GM03348 (cell line): Measurements from ENCODE around the gene CD300LD.
"Not testable (repeated sequence)": the region's sequence is repeated elsewhere in the genome, so short reads cannot be mapped to it uniquely, and the experiment has no call there.

Experiments
- DNase-seq: peaks from one replicate; pipeline ENCODE4 v3.0.0; 2012; ENCODE audit warnings: low spot score

CD300LD gene

DNA sequence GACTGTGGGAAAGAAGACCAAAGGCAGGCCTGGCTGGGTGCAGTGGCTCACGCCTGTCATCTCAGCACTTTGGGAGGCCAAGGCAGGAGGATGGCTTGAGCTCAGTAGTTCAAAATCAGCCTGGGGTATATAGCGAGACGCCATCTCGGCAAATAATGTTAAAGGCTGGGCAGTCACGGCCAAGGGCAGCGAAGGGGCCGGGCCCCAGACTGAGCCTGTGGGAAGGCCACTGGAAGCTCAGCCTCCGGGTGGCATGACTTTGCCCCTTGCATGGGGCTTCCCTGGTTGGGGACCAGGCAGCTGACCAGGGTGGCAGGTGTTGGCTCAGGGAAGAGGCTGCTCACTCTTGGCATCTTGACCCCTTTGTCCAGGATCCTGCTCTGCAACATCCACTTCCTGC lies 14.0 kb upstream of the CD300LD start:
- no peak for DNase-seq

DNA sequence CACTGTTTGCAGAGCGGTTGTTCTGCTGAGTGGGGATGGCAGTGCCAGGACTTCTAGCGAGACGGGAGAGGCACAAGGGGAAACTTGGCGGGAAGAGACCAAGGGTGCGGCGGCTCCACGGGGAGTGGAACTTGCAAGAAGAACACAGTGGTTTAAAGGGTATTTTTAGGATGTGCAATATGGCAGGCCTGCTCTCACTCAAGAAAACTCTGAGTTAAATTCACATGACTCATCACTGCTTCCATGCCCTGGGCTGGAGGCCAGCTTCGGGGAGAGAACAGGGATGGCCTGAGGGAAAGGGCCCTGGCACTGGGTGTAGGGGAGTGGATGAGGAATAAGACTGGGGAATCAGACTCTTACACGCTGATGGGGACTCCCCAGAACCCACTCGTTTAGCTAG lies 13.3 kb upstream of the CD300LD start:
- DNase-seq, result peak; percentile 74

DNA sequence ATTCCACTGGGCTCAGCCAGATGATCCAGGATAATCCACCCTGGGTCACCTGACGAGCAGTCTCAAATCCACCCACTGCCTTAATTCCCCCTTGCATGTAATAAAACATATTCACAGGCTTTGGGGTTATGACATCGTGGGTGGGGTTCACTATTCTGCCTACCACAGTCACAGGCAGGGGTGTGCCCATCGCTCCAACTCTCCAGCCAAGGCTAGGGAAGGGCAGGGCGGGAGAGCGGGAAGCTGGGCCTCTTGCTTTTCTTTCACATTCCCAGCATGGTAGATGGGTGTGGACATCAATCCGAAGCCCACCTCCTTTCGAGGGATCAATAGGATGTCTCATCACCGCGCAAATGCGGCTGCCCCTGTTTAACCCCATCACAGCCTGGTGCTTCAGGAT lies 12.7 kb upstream of the CD300LD start:
- no peak for DNase-seq

DNA sequence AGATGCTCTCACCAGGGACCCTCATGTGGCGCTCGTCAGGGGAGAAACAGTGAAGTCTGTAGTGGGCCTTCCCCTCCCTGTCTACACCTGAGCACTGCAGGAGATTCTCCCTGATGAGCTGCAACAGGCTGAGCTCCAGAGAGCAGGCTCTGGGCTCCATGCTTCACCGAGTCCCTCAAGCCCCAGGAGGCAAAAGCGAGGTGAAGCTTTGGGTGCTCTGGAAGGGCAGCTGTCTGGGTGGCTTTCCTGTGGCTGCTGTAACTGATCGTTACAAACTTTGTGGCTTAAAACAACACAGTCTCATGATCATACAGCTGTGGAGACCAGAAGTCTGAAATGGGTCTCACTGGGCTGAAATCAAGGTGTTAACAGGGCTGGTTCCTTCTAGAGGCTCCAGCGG lies 12.1 kb upstream of the CD300LD start:
- no peak for DNase-seq

DNA sequence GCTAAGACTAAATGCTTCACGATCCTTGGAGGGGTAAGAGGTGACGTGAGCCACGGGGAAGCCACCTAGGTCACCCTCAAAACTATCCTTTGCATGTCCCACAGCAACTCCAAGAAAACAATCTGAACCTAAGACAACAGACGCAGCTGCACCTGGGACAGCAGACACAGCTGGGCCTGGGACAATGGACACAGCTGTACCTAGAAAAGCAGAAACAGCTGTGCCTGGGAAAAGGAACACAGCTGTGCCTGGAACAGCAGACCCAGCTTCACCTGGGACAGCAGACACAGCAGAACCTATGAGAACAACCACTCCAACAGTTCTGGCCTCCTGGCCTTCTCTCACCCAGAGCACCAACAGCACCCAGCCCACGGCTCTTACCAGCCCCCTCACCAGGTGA lies 11.7 kb upstream of the CD300LD start:
- no peak for DNase-seq

DNA sequence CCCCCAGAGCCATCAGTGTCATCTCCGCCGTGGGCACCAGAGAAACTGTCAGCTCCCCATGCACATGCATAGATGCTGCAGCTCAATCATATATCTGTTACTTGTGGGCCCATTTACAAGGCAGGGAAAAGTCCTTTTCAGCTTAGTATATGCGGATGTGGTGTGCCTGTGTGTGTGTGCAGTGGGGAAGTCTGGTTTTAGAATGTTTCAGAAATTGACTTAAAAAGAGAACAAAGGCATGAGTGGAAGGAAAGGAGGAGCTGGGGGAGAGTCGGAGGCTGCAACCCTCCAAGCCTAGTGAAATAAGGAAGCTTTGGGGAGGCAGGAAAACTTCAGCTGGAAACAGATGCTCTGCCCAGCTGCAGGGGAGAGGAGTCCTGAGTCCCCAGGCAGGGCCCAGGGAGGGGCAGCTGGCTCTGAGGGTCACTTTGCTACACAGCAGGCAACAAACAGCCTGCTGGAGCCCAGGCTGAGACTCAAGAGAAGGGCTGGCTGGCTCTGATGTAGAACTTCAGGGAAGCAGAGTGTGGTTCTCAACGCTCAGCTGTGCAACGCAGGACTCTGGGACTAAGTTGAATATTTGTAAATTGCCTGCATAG lies 11.1 kb upstream of the CD300LD start:
- no peak for DNase-seq

DNA sequence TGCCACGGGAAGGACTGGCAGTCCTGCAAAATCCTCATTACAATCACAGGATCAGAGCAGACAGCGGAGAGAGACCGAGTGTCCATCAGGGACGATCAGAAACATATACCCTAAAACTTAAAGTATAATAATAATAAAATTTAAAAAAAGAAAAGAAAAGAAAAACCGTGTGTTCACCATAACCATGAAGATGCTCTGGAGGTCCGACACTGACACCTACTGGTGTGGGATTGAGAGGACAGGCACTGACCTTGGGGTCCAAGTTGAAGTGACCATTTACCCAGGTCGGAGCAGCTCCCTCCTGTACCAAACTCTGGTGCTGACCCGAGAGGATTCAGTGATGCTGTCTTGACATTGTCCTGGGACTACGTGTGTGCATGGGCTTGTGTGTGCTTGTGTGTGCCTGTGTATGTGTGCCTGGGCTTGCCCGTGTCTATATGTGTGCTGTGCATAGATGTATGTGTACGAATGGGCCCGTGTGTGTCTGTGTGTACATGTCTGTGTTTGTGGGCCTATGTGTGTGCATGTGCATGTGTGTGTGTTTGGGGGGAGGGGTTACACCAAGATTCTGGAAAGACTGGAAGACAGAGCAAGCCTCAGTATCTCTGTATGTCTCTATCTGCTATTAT lies 10.0 kb upstream of the CD300LD start:
- peak; percentile 54 for DNase-seq

DNA sequence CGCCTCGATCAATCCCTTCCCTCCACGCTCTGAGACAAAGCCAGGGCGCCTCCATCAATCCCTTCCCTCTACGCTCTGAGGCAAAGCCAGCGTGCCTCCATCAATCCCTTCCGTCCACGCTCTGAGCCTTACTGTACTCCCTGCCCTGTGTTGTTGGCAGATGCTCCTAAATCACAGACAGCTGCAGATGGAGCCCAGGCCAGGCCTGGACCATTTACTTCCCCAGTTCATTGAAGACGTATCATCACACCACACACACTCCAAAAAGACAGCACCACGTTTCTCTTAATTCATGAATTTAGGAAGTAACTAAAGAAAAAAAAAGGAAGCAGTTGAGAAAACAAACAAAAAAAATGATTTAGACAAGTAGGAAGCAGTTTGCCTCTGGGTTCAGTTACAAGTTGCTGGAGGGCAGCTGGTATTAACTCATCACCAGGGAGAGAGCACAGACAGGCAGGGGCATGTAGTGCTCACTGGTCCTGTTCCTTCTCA lies 7.4 kb upstream of the CD300LD start:
- no peak for DNase-seq

DNA sequence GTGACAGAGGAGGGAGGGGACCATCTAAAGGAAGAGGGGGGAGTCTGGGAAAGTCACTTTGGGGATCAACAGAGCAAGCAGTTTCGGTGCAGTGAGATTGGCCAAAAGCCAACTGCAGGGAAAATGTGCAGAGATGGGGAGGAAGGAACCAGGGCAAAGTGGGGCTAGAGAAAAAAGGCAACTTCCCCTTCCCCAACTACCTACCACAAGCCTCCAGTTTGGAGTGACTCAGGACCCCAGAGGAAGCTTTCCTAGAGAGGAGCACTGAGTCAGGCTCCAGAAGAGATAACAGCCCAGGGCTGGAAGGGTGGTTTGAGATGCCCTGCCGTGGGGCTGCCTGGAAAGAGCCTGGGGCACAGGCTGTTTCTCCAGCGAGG lies 6.9 kb upstream of the CD300LD start:
- no peak for DNase-seq

DNA sequence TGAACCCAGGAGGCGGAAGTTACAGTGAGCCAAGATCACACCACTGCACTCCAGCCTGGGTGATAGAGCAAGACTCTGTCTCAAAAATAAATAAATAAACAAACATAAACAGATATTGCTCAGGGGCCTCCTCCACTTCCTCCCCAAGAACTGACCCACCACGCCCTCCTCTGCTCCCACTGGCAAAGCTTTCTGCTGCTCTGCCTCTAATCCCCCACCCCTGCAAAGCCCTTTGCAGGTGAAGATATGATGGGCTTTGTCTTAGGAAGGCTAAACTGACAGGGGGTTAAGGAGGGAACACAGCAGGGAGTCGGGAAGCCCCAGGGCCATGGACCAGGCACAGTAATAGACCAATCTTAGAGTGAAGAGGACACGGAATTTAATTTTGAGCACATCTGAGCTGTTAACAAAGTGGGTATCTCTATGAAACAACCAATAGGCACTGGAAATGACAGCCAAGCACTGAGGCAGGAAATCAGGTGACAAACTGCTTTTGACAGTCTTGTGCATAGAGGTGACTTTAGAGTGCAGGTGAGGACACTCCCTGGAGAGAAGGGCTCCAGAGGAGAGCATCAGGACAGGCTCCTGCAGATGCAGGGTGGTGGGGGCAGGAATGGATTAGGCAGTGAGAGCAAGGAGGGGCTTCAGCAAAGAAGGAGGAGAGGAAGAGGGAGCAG lies 6.4 kb upstream of the CD300LD start:
- DNase-seq, result no peak

DNA sequence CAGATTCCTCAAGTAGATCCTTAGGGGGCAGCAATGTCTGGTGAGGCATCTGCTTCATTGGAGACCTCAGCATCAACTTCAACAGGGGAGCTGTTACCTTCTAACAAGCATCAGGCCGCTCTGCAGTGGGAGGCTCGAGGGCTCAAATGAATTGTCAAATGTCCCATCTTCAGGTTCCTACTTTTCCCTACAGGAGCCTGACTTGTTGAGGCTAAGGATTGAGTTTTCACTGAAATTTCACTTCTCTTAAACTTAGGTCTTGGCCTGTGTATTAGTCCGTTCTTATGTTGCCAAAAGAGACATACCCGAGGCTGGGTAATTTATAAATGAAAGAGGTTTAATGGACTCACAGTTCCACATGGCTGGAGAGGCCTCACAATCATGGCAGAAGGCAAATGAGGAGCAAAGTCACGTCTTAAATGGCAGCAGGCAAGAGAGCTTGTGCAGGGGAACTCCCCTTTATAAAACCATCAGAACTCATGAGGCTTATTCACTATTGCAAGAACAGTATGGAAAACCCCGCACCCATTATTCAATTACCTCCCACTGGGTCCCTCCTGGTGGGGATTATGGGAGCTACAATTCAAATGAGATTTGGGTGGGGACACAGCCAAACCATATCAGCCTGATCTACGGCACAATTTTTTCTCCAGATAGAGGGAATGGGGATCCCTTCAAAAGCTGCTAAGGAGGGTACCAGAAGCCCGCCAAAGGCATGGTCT lies 5.1 kb upstream of the CD300LD start:
- DNase-seq, result no peak

DNA sequence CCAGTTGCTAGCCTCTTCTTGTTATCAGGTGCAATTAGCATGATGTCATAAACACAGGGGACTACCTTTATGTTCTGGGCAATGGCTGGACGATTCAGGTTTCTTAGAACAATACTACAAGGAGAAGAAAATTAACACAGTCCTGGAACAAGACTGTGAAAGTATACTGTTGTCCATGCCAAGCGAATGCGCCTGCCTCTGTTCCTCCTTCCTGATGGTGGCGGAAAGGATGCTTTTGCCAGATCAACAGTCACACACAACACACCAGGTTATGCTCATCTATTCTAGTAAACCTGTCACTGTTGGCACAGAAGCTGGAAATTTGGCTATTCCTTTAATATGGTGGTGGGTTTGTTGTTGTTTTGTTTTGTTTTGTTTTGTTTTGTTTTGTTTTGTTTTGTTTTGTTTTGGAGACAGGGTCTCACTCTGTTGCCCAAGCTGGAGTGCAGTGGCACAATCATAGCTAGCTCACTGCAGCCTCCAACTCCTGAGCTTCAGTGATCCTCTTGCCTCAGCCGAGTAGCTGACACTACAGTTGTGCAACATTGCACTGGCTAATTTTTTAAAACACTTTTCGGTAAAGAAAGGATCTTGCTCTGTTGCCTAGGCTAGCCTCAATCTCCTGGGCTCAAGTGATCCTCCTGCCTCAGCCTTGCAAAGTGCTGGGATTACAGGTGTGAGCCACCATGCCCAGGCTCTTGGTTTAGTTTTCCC lies 3.1 kb upstream of the CD300LD start:
- no peak for DNase-seq

DNA sequence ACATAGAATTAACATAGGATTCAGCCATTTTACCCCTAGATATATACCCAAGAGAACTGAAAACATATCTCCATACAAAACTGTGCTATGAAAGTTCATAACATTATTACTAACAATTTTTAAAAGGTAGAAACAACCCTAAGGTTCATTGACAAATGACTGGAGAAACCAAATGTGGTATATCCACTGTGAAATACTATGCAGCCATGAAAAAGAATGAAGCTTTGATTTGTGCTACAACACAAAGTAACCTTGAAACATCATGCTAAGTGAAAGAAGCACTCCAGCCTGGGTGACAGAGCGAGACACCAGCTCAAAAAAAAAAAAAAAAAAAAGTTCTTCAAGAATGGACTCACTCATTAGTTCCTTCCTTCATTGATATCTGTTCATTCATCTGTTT lies 580 bp downstream of the CD300LD start:
- no peak for DNase-seq

DNA sequence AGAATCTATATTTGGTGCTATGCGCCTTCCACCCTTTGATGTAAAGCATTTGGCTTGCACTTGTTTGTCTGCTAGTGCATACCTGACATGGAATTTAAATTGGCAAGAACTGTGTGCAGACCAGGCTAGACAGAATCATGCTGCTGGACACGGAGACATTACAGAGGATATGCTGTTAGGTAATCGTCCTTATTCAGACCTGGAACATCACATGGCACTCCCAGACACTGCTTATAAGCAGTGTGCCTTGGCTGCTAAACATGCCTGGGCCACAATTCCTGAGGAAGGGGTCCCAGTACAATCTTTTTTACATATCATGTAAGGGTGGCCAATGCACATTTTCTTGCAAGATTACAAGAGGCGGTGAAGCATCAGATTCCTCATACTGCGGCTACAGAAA lies 6.4 kb downstream of the CD300LD start:
- DNase-seq, result no peak

DNA sequence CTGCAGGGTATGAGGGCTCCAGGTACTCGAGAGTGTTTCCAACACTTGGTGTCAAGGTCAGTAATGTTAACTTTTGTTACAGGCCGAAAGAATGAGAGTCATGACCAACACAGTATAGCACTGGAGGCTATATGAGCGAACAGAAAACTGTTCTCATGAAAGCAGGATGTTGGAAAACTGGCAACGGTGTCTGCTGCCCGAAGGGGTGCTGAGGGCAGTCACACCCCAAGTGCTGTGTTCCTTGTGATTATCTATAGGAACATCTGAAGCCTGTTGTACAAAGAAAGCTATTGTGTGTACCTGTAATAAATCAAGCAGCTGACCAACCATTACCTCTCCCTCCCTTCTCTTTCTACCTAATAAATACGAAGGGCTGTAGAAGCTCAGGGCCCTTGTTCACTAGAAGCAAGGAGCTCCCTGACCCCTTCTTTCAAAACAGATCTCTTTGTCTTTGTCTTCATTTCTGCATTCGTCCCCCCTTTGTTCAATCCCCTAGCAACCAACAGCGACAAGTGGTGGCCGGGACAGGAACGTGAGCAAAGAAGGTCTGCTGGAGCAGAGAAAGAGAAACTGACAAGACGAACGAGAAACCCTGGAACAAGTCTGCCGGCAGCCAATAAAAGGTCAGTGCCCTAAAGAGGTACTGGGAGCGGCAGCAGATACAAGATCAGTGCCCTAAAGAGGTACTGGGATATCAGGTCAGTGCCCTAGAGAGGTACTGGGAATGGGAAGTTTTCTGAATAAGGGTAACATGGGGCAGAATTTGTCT lies 7.6 kb downstream of the CD300LD start:
- no peak for DNase-seq

DNA sequence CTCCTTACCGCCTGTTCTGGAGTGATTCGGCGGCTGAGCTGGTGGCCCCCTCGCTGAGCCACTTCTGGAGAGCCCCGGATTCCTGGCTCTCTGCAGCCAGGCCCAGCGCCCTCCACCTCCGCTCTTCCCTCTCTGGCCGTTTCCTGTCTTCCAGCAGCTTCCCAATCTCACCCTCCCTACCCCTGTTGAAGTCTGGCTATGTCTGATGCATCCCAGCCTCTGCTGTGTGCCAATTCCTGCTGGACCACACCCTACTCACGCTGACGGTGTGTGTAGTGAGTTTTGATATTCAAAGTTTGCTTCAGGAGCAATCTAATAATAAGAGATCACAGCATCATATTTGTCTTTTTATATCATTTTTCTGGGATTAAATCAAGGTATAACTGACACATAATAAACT lies 9.4 kb downstream of the CD300LD start:
- no peak for DNase-seq

DNA sequence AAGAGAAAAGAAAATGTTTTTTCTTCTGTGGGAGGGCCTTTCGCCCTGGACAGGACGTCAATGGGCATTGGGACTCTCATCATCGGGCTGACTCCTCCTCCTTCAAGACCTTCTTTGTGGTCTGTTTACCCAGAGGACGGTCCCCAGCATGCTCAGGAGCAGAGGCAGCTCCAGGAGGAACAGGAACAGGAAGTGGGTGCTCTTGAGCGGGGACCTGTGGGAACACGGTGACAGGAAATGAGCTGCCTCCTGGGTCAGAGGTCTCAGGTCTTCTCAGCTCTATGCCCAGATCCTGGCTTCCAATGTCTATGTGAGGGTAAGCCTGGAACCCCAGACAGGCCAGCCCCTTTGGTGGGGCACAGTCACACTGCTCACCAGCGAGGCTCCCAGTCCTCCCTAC lies 12.2 kb downstream of the CD300LD start:
- no peak for DNase-seq

DNA sequence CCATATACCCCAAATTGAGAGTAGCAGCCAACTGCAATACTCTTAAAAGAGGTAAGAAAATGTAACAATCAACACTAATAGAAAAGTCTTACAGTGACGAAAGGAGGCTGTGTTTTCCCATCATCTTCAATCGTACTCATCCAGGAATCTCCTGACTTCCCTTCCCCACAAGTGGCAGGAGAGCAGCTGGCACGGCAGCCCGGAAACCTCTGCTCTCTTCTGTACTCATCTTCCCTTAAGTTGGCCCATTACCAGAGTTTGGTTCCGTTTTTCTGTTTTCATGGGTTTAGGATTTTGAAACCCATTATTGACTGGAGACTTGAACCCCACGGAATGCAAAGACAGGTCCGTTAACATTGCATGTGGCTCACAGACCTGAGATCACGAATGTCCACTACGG lies 13.1 kb downstream of the CD300LD start:
- no peak for DNase-seq

DNA sequence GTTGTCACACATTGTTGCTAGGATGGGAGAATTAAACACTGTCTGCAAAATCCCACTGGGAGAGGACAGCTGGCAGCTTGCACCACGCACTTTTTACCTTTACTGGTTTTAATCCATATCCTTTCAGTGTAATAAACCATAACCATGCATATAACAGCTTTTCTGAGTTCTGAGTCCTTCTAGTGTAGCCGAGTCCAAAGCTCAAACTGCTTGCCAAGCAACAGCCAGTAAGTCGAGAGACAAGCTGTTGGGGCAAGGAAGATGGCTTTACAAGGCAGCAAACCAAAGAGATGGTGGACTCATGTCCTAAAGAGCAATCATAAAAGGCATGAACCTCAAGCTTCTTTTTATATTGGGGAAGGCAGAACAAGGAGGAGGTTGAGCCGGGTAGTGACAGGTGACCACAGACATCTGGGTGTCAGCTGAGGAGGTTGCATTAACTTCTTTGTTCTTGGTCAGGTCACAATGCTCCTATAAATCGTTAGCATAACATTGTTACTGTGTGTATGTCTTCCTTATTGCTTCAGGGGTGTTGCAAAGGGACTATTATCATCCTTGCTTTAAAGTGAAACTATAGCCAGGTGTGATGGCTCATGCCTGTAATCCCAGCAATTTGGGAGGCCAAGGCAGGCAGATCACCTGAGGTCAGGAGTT lies 17.5 kb downstream of the CD300LD start:
- no peak for DNase-seq

DNA sequence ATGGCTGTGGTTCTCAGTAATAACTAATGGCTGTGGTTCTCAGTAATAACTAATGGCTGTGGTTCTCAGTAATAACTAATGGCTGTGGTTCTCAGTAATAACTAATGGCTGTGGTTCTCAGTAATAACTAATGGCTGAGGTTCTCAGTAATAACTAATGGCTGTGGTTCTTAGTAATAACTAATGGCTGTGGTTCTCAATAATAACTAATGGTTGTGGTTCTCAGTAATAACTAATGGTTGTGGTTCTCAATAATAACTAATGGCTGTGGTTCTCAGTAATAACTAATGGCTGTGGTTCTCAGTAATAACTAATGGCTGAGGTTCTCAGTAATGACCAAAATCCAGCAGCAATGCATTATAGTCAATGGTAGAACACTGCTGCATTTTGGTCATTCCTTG lies 18.4 kb downstream of the CD300LD start:
- DNase-seq, result not testable (repeated sequence)

DNA sequence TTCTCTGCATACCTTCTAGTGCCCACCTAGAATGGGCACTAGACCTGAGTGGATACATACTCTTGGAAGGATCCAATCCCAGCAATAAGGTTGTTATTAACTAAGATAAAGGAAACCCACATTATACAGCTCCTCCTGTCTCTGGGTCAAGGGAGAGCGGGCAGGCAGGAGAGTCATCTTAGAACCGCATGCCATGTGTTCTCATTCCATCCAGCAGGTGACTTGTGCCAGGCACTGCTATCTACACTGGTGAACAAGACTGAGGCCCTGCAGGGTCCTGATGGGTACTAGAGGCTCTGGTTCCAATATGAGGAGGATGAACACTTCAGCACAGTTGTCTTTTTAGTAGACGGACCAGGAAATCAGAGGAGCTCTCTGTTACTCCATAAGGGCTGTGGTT lies 18.9 kb downstream of the CD300LD start:
- no peak for DNase-seq
